ENCODE measurements around the gene TMC3. TPM values are rescaled to one million over a fixed set of nuclear protein-coding genes. Genes with fewer than 3 reads are reported as not detected.

The TMC3 gene
- total and polyA plus RNA-seq, 7 donors, result 0.25 to 0.82 (median 0.68) TPM; not detected in 2

GRCh38 chr15:81394603-81395002, 20.6 kb upstream of the TMC3 start:
- Histone ChIP-seq H3K27me3 (no peaks in the 10 kb centered on the region), H3K4me1 (no peaks in the 10 kb centered on the region), H3K36me3 (no peaks in the 10 kb centered on the region), H3K9me3 (no peaks in the 10 kb centered on the region), H3K4me3 (no peak overlapping the region), H3K27ac (no peak overlapping the region)
- TF ChIP-seq POLR2A (IDR thresholded peaks at IDR 0.05), result no peak
- no peak for DNase-seq
- intact Hi-C loops (cut with DNase I), result loop anchor here (5.0 kb wide), 1 partner anchor 57 kb away; no protein-coding TSS in a partner anchor

GRCh38 chr15:81391657-81392056, 17.6 kb upstream of the TMC3 start:
- TF ChIP-seq POLR2AphosphoS5 (IDR thresholded peaks at IDR 0.05), result no peak
- intact Hi-C loops (cut with DNase I), result no loop called here
- H3K36me3 ChIP-seq, result no peaks in the 10 kb centered on the region
- no peaks in the 10 kb centered on the region for H3K27me3 ChIP-seq
- H3K27ac ChIP-seq, result no peak overlapping the region
- 94 to 98% methylated on average over 2 of the region's 2 CpGs for WGBS, 2 donors
- DNase-seq, result no peak
- no peak overlapping the region for H3K4me3 ChIP-seq
- no peaks in the 10 kb centered on the region for H3K4me1 ChIP-seq
- no peaks in the 10 kb centered on the region for H3K9me3 ChIP-seq

DNA sequence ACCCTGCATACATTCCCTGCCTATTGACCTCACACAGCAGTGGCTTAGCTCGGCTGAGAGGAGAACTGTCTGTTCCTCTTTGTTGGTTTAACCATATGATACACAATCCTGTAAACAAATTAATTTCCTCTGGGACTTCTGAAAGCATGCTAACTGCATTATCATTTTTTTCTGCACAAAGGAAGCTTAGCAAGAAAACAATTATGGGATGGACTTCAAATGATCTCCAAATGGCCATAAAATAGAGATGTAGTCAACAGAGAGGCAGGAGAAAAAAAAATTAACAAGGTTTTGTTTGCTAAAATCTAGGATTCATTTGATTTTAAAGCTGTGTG, 14.4 kb upstream of the TMC3 start:
- 46 to 53% methylated on average over 1 of the region's 1 CpG for WGBS, 2 donors
- H3K36me3 ChIP-seq, result no peaks in the 10 kb centered on the region
- no peaks in the 10 kb centered on the region for H3K27me3 ChIP-seq
- no peak overlapping the region for H3K4me3 ChIP-seq
- H3K9me3 ChIP-seq, result no peaks in the 10 kb centered on the region
- TF ChIP-seq EP300 (IDR thresholded peaks at IDR 0.05) (no peak), POLR2AphosphoS5 (IDR thresholded peaks at IDR 0.05) (no peak)
- H3K4me1 ChIP-seq, result no peaks in the 10 kb centered on the region
- H3K27ac ChIP-seq, result no peak overlapping the region
- no peak for DNase-seq
- intact Hi-C loops (cut with DNase I), result no loop called here

GRCh38 chr15:81387621-81388435, 13.8 kb upstream of the TMC3 start:
- WGBS, 2 donors, result 79 to 82% methylated on average over 12 of the region's 12 CpGs
- Histone ChIP-seq H3K4me1 (no peaks in the 10 kb centered on the region), H3K9me3 (no peaks in the 10 kb centered on the region), H3K4me3 (no peak overlapping the region), H3K27ac (no peak overlapping the region), H3K36me3 (no peaks in the 10 kb centered on the region), H3K27me3 (no peaks in the 10 kb centered on the region)
- DNase-seq, result no peak
- intact Hi-C loops (cut with DNase I), result no loop called here
- TF ChIP-seq POLR2A (IDR thresholded peaks at IDR 0.05), result no peak
- TF ChIP-seq, protein P1, sequence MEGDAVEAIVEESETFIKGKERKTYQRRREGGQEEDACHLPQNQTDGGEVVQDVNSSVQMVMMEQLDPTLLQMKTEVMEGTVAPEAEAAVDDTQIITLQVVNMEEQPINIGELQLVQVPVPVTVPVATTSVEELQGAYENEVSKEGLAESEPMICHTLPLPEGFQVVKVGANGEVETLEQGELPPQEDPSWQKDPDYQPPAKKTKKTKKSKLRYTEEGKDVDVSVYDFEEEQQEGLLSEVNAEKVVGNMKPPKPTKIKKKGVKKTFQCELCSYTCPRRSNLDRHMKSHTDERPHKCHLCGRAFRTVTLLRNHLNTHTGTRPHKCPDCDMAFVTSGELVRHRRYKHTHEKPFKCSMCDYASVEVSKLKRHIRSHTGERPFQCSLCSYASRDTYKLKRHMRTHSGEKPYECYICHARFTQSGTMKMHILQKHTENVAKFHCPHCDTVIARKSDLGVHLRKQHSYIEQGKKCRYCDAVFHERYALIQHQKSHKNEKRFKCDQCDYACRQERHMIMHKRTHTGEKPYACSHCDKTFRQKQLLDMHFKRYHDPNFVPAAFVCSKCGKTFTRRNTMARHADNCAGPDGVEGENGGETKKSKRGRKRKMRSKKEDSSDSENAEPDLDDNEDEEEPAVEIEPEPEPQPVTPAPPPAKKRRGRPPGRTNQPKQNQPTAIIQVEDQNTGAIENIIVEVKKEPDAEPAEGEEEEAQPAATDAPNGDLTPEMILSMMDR (IDR thresholded peaks at IDR 0.05), result no peak
- TF ChIP-seq POLR2AphosphoS5 (IDR thresholded peaks at IDR 0.05), result no peak
- TF ChIP-seq EP300 (IDR thresholded peaks at IDR 0.05), result no peak

GRCh38 chr15:81386947-81387346, 12.9 kb upstream of the TMC3 start:
- Histone ChIP-seq H3K27ac (no peak overlapping the region), H3K36me3 (no peaks in the 10 kb centered on the region), H3K27me3 (no peaks in the 10 kb centered on the region), H3K4me3 (no peak overlapping the region), H3K9me3 (no peaks in the 10 kb centered on the region), H3K4me1 (no peaks in the 10 kb centered on the region)
- WGBS, 2 donors, result 6 to 44% methylated on average over 2 of the region's 2 CpGs
- TF ChIP-seq POLR2AphosphoS5 (IDR thresholded peaks at IDR 0.05), result no peak
- TF ChIP-seq, protein P1 (IDR thresholded peaks at IDR 0.05), result no peak
- TF ChIP-seq POLR2A (IDR thresholded peaks at IDR 0.05), result no peak
- no peak for TF ChIP-seq EP300 (IDR thresholded peaks at IDR 0.05)
- DNase-seq, result no peak
- intact Hi-C loops (cut with DNase I), result no loop called here

- TF ChIP-seq EP300 (IDR thresholded peaks at IDR 0.05) (no peak), POLR2A (IDR thresholded peaks at IDR 0.05) (no peak), POLR2AphosphoS5 (IDR thresholded peaks at IDR 0.05) (no peak)
- TF ChIP-seq, protein P1 (IDR thresholded peaks at IDR 0.05), result no peak
- no peak overlapping the region for H3K4me3 ChIP-seq
- no peaks in the 10 kb centered on the region for H3K27me3 ChIP-seq
- intact Hi-C loops (cut with DNase I), result no loop called here
- WGBS, 2 donors, result 35 to 79% methylated on average over 4 of the region's 4 CpGs
- H3K4me1 ChIP-seq, result no peaks in the 10 kb centered on the region
- no peak overlapping the region for H3K27ac ChIP-seq
- DNase-seq, result no peak
- no peaks in the 10 kb centered on the region for H3K9me3 ChIP-seq
- no peaks in the 10 kb centered on the region for H3K36me3 ChIP-seq
Observed at GRCh38 chr15:81385721-81386076, 11.7 kb upstream of the TMC3 start.

Measured in sigmoid colon (tissue), 7 donors.